ENCODE data around the gene PCDHGA10.

Gene PCDHGA10

DNA sequence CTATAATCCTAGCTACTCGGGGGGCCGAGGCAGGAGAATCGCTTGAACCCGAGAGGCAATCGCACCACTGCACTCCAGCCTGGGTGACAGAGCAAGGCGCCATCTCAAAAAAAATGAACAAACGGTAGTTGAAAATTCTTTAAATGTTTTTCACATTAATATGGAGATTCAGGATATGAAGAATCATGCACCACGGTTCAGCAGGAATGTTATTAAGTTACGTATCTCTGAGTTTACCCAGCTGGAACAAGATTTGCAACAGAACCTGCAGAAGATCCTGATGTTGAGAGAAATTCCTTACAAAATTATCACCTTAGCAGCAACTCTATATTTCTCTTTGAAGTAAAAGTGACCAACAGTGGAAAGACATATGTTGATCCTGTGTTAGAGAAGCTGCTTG, 27.6 kb downstream of the PCDHGA10 start:
- Histone ChIP-seq H3K4me1 (ENCODE audit: insufficient read depth, low read length, poor library complexity, severe bottlenecking) (no peaks in the 10 kb centered on the region), H3K27me3 (ENCODE audit: insufficient read depth, low read length, poor library complexity, severe bottlenecking) (no peaks in the 10 kb centered on the region), H3F3A (ENCODE audit: low read depth) (no peaks in the 10 kb centered on the region), H4K20me1 (ENCODE audit: insufficient read depth, low read length, poor library complexity, severe bottlenecking) (no peaks in the 10 kb centered on the region), H3K4me3 (ENCODE audit: low read length, poor library complexity, severe bottlenecking) (no peak overlapping the region), H3K36me3 (ENCODE audit: insufficient read depth, low read length) (no peaks in the 10 kb centered on the region), H3K4me2 (ENCODE audit: low read depth, low read length, poor library complexity, severe bottlenecking) (no peak overlapping the region), H3K79me2 (ENCODE audit: insufficient read depth, low read length) (no peaks in the 10 kb centered on the region), H3K9ac (ENCODE audit: low read depth, low read length, poor library complexity, severe bottlenecking) (no peak overlapping the region), H3K9me3 (ENCODE audit: insufficient read depth, low read depth, low read length) (no peaks in the 10 kb centered on the region), H3K9me2 (replicated peaks; ENCODE audit: low read depth, low read length) (no peaks in the 10 kb centered on the region), H2AFZ (ENCODE audit: low read length) (no peak overlapping the region)
- no peak for TF ChIP-seq EZH2phosphoT487 (IDR thresholded peaks at IDR 0.05; ENCODE audit: borderline replicate concordance)
- TF ChIP-seq, protein P1, sequence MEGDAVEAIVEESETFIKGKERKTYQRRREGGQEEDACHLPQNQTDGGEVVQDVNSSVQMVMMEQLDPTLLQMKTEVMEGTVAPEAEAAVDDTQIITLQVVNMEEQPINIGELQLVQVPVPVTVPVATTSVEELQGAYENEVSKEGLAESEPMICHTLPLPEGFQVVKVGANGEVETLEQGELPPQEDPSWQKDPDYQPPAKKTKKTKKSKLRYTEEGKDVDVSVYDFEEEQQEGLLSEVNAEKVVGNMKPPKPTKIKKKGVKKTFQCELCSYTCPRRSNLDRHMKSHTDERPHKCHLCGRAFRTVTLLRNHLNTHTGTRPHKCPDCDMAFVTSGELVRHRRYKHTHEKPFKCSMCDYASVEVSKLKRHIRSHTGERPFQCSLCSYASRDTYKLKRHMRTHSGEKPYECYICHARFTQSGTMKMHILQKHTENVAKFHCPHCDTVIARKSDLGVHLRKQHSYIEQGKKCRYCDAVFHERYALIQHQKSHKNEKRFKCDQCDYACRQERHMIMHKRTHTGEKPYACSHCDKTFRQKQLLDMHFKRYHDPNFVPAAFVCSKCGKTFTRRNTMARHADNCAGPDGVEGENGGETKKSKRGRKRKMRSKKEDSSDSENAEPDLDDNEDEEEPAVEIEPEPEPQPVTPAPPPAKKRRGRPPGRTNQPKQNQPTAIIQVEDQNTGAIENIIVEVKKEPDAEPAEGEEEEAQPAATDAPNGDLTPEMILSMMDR (conservative IDR thresholded peaks at IDR 0.05; ENCODE audit: low read length), result no peak

- H3K4me1 ChIP-seq (ENCODE audit: insufficient read depth, low read length, poor library complexity, severe bottlenecking), result no peaks in the 10 kb centered on the region
- no peaks in the 10 kb centered on the region for H4K20me1 ChIP-seq (ENCODE audit: insufficient read depth, low read length, poor library complexity, severe bottlenecking)
- no peak overlapping the region for H3K4me3 ChIP-seq (ENCODE audit: low read length, poor library complexity, severe bottlenecking)
- no peaks in the 10 kb centered on the region for H3K27me3 ChIP-seq (ENCODE audit: insufficient read depth, low read length, poor library complexity, severe bottlenecking)
- H3K36me3 ChIP-seq (ENCODE audit: insufficient read depth, low read length), result no peaks in the 10 kb centered on the region
- no peaks in the 10 kb centered on the region for H3K9me3 ChIP-seq (ENCODE audit: insufficient read depth, low read depth, low read length)
- H3K9ac ChIP-seq (ENCODE audit: low read depth, low read length, poor library complexity, severe bottlenecking), result no peak overlapping the region
- H2AFZ ChIP-seq (ENCODE audit: low read length), result no peak overlapping the region
- TF ChIP-seq, protein P1 (conservative IDR thresholded peaks at IDR 0.05; ENCODE audit: low read length), result no peak
- no peaks in the 10 kb centered on the region for H3K9me2 ChIP-seq (replicated peaks; ENCODE audit: low read depth, low read length)
- no peaks in the 10 kb centered on the region for H3F3A ChIP-seq (ENCODE audit: low read depth)
- H3K79me2 ChIP-seq (ENCODE audit: insufficient read depth, low read length), result no peaks in the 10 kb centered on the region
- H3K4me2 ChIP-seq (ENCODE audit: low read depth, low read length, poor library complexity, severe bottlenecking), result no peak overlapping the region
Measured at GRCh38 chr5:141441571-141442170, 28.9 kb downstream of the PCDHGA10 start.

- no peaks in the 10 kb centered on the region for H3K4me1 ChIP-seq (ENCODE audit: insufficient read depth, low read length, poor library complexity, severe bottlenecking)
- TF ChIP-seq EZH2phosphoT487 (IDR thresholded peaks at IDR 0.05; ENCODE audit: borderline replicate concordance), result no peak
- TF ChIP-seq, protein P1 (conservative IDR thresholded peaks at IDR 0.05; ENCODE audit: low read length), result no peak
Measured at GRCh38 chr5:141465351-141465750, 52.6 kb downstream of the PCDHGA10 start.

More at GRCh38 chr5:141465351-141465750, 52.6 kb downstream of the PCDHGA10 start:
- Histone ChIP-seq H3K79me2 (ENCODE audit: insufficient read depth, low read length) (no peaks in the 10 kb centered on the region), H3K9me3 (ENCODE audit: insufficient read depth, low read depth, low read length) (no peaks in the 10 kb centered on the region), H2AFZ (ENCODE audit: low read length) (no peak overlapping the region), H4K20me1 (ENCODE audit: insufficient read depth, low read length, poor library complexity, severe bottlenecking) (no peaks in the 10 kb centered on the region), H3K36me3 (ENCODE audit: insufficient read depth, low read length) (no peaks in the 10 kb centered on the region), H3K9me2 (replicated peaks; ENCODE audit: low read depth, low read length) (no peaks in the 10 kb centered on the region), H3K4me2 (ENCODE audit: low read depth, low read length, poor library complexity, severe bottlenecking) (no peak overlapping the region), H3K27me3 (ENCODE audit: insufficient read depth, low read length, poor library complexity, severe bottlenecking) (no peaks in the 10 kb centered on the region), H3K4me3 (ENCODE audit: low read length, poor library complexity, severe bottlenecking) (no peak overlapping the region), H3K9ac (ENCODE audit: low read depth, low read length, poor library complexity, severe bottlenecking) (no peak overlapping the region), H3F3A (ENCODE audit: low read depth) (no peaks in the 10 kb centered on the region)
